HG02970 (cell line): ENCODE data around the gene TOE1.
"Not testable (repeated sequence)": the region's sequence is repeated elsewhere in the genome, so short reads cannot be mapped to it uniquely, and the experiment has no call there.

Experiments
- ATAC-seq: cut with Tn5 transposase; IDR thresholded peaks from one replicate; pipeline ENCODE4 v1.9.1; 2021; ENCODE audit warnings: mild to moderate bottlenecking, moderate library complexity, moderate number of reproducible peaks; ENCODE audit not compliant: unreplicated experiment, low FRiP score

Gene TOE1

GRCh38 chr1:45353685-45354084 is 13.7 kb downstream of the TOE1 start:
- ATAC-seq = no peak

GRCh38 chr1:45354838-45355237 is 14.9 kb downstream of the TOE1 start:
- no peak for ATAC-seq

GRCh38 chr1:45355683-45356082 is 15.7 kb downstream of the TOE1 start:
- ATAC-seq = no peak

GRCh38 chr1:45356186-45356585 is 16.2 kb downstream of the TOE1 start:
- no peak for ATAC-seq

GRCh38 chr1:45359882-45360513 is 20.0 kb downstream of the TOE1 start:
- ATAC-seq = no peak

GRCh38 chr1:45360981-45361380 is 21.0 kb downstream of the TOE1 start:
- ATAC-seq = not testable (repeated sequence)

- ATAC-seq = no peak
Measured at GRCh38 chr1:45364294-45364693, 24.3 kb downstream of the TOE1 start.

GRCh38 chr1:45365051-45365450 is 25.1 kb downstream of the TOE1 start:
- no peak for ATAC-seq

- ATAC-seq = no peak
Measured at GRCh38 chr1:45370575-45370974, 30.6 kb downstream of the TOE1 start.

- no peak for ATAC-seq
Measured at GRCh38 chr1:45373573-45373972, 33.6 kb downstream of the TOE1 start.

- ATAC-seq = no peak
Measured at GRCh38 chr1:45375104-45376090, 35.4 kb downstream of the TOE1 start.

GRCh38 chr1:45378184-45378583 is 38.2 kb downstream of the TOE1 start:
- no peak for ATAC-seq

- no peak for ATAC-seq
Measured at GRCh38 chr1:45379524-45379923, 39.6 kb downstream of the TOE1 start.

GRCh38 chr1:45380125-45380524 is 40.2 kb downstream of the TOE1 start:
- ATAC-seq = no peak

GRCh38 chr1:45380730-45381129 is 40.8 kb downstream of the TOE1 start:
- ATAC-seq = no peak

GRCh38 chr1:45381243-45381642 is 41.3 kb downstream of the TOE1 start:
- ATAC-seq = no peak

GRCh38 chr1:45383191-45383590 is 43.2 kb downstream of the TOE1 start:
- no peak for ATAC-seq

- not testable (repeated sequence) for ATAC-seq
Measured at GRCh38 chr1:45384213-45384612, 44.2 kb downstream of the TOE1 start.

GRCh38 chr1:45385302-45385701 is 45.3 kb downstream of the TOE1 start:
- no peak for ATAC-seq

GRCh38 chr1:45386219-45386618 is 46.2 kb downstream of the TOE1 start:
- ATAC-seq = no peak
